BLaER1 (cell line): Measurements from ENCODE around the gene ZNF536.

ENCODE experiments used
- H3K27ac ChIP-seq: shearing (Covaris generic); formaldehyde crosslinking; 2 replicates; pipeline ENCODE4 v1.8.1; 2022
- H3K27me3 ChIP-seq: shearing (Covaris generic); formaldehyde crosslinking; 2 replicates; pipeline ENCODE4 v1.8.1; 2022
- H3K36me3 ChIP-seq: shearing (Covaris generic); formaldehyde crosslinking; 2 replicates; pipeline ENCODE4 v1.8.1; 2022
- H3K4me1 ChIP-seq: shearing (Covaris generic); formaldehyde crosslinking; 2 replicates; pipeline ENCODE4 v1.8.1; 2022
- H3K4me2 ChIP-seq: shearing (Covaris generic); formaldehyde crosslinking; 2 replicates; pipeline ENCODE4 v1.8.1; 2022
- H3K4me3 ChIP-seq: shearing (Covaris generic); formaldehyde crosslinking; 2 replicates; pipeline ENCODE4 v1.8.1; 2022
- H3K9ac ChIP-seq: shearing (Covaris generic); formaldehyde crosslinking; 2 replicates; pipeline ENCODE4 v1.8.1; 2022
- H3K9me3 ChIP-seq: shearing (Covaris generic); formaldehyde crosslinking; 2 replicates; pipeline ENCODE4 v1.8.1; 2022
- H4K20me1 ChIP-seq: shearing (Covaris generic); formaldehyde crosslinking; 2 replicates; pipeline ENCODE4 v1.8.1; 2022
- Cebpa-rat ChIP-seq: shearing (Covaris generic); IDR thresholded peaks from 2 replicates; pipeline ENCODE4 v1.8.1; 2022

Gene ZNF536

GRCh38 chr19:30371960-30372824 lies at the start of gene ZNF536:
Gene ZNF536, plus strand, starts transcription at chr19:30372384. Its CDS starts 71,179 bp downstream, at chr19:30443563.
- Histone ChIP-seq H3K36me3 (no peaks in the 10 kb centered on the region), H4K20me1 (no peaks in the 10 kb centered on the region), H3K4me3 (no peak within 1 kb of the TSS), H3K27me3 (no peaks in the 10 kb centered on the region), H3K9me3 (0 out of 2 replicates have a peak, but pooled peaks cover 4% of the 10 kb centered on the region), H3K4me1 (no peaks in the 10 kb centered on the region), H3K9ac (no peak within 1 kb of the TSS), H3K27ac (no peak within 1 kb of the TSS), H3K4me2 (no peak within 1 kb of the TSS)
- TF ChIP-seq Cebpa-rat, result no peak

GRCh38 chr19:30322641-30323320 lies 49.4 kb upstream of the ZNF536 start:
- no peak for TF ChIP-seq Cebpa-rat

GRCh38 chr19:30323904-30324303 lies 48.3 kb upstream of the ZNF536 start:
- no peak overlapping the region for H3K27ac ChIP-seq
- no peak overlapping the region for H3K9ac ChIP-seq
- no peak overlapping the region for H3K4me3 ChIP-seq
- no peaks in the 10 kb centered on the region for H3K27me3 ChIP-seq
- H4K20me1 ChIP-seq, result no peaks in the 10 kb centered on the region
- no peak overlapping the region for H3K4me2 ChIP-seq
- H3K4me1 ChIP-seq, result no peaks in the 10 kb centered on the region
- no peaks in the 10 kb centered on the region for H3K9me3 ChIP-seq
- no peaks in the 10 kb centered on the region for H3K36me3 ChIP-seq
- TF ChIP-seq Cebpa-rat, result no peak

More at GRCh38 chr19:30322641-30323320, 49.4 kb upstream of the ZNF536 start:
- Histone ChIP-seq H3K4me2 (no peak overlapping the region), H4K20me1 (no peaks in the 10 kb centered on the region), H3K27me3 (no peaks in the 10 kb centered on the region), H3K36me3 (no peaks in the 10 kb centered on the region), H3K9me3 (no peaks in the 10 kb centered on the region), H3K9ac (no peak overlapping the region), H3K4me1 (no peaks in the 10 kb centered on the region), H3K27ac (no peak overlapping the region), H3K4me3 (no peak overlapping the region)

GRCh38 chr19:30324982-30325381 lies 47.2 kb upstream of the ZNF536 start:
- no peak for TF ChIP-seq Cebpa-rat
- Histone ChIP-seq H4K20me1 (no peaks in the 10 kb centered on the region), H3K4me1 (no peaks in the 10 kb centered on the region), H3K4me3 (no peak overlapping the region), H3K4me2 (no peak overlapping the region), H3K36me3 (no peaks in the 10 kb centered on the region), H3K9me3 (no peaks in the 10 kb centered on the region), H3K27ac (no peak overlapping the region), H3K27me3 (no peaks in the 10 kb centered on the region), H3K9ac (no peak overlapping the region)

GRCh38 chr19:30325676-30326392 lies 46.4 kb upstream of the ZNF536 start:
- TF ChIP-seq Cebpa-rat, result no peak
- Histone ChIP-seq H3K27me3 (no peaks in the 10 kb centered on the region), H3K4me3 (no peak overlapping the region), H3K36me3 (no peaks in the 10 kb centered on the region), H3K9ac (no peak overlapping the region), H3K27ac (no peak overlapping the region), H3K4me2 (no peak overlapping the region), H3K4me1 (no peaks in the 10 kb centered on the region), H4K20me1 (no peaks in the 10 kb centered on the region), H3K9me3 (no peaks in the 10 kb centered on the region)

- Histone ChIP-seq H3K4me1 (no peaks in the 10 kb centered on the region), H3K36me3 (no peaks in the 10 kb centered on the region), H3K27me3 (no peaks in the 10 kb centered on the region), H4K20me1 (no peaks in the 10 kb centered on the region), H3K27ac (no peak overlapping the region), H3K4me3 (no peak overlapping the region), H3K9me3 (no peaks in the 10 kb centered on the region), H3K9ac (no peak overlapping the region), H3K4me2 (no peak overlapping the region)
- no peak for TF ChIP-seq Cebpa-rat
Observed at GRCh38 chr19:30326393-30326710, 45.8 kb upstream of the ZNF536 start.

- no peaks in the 10 kb centered on the region for H3K27me3 ChIP-seq
- H3K4me3 ChIP-seq, result no peak overlapping the region
- H3K4me1 ChIP-seq, result no peaks in the 10 kb centered on the region
- no peak overlapping the region for H3K4me2 ChIP-seq
- H3K27ac ChIP-seq, result no peak overlapping the region
- TF ChIP-seq Cebpa-rat, result no peak
- no peaks in the 10 kb centered on the region for H4K20me1 ChIP-seq
- H3K9me3 ChIP-seq, result no peaks in the 10 kb centered on the region
- H3K36me3 ChIP-seq, result no peaks in the 10 kb centered on the region
- no peak overlapping the region for H3K9ac ChIP-seq
Observed at GRCh38 chr19:30327331-30327730, 44.9 kb upstream of the ZNF536 start.

GRCh38 chr19:30328096-30328495 lies 44.1 kb upstream of the ZNF536 start:
- no peak for TF ChIP-seq Cebpa-rat
- no peaks in the 10 kb centered on the region for H3K27me3 ChIP-seq
- no peaks in the 10 kb centered on the region for H3K36me3 ChIP-seq
- no peaks in the 10 kb centered on the region for H4K20me1 ChIP-seq
- no peak overlapping the region for H3K4me2 ChIP-seq
- H3K27ac ChIP-seq, result no peak overlapping the region
- no peaks in the 10 kb centered on the region for H3K9me3 ChIP-seq
- H3K4me3 ChIP-seq, result no peak overlapping the region
- no peak overlapping the region for H3K9ac ChIP-seq
- no peaks in the 10 kb centered on the region for H3K4me1 ChIP-seq

- Histone ChIP-seq H3K36me3 (no peaks in the 10 kb centered on the region), H3K27me3 (no peaks in the 10 kb centered on the region), H3K4me2 (no peak overlapping the region)
Observed at GRCh38 chr19:30330266-30330665, 41.9 kb upstream of the ZNF536 start.

More at GRCh38 chr19:30330266-30330665, 41.9 kb upstream of the ZNF536 start:
- H4K20me1 ChIP-seq, result no peaks in the 10 kb centered on the region
- H3K9ac ChIP-seq, result no peak overlapping the region
- no peak overlapping the region for H3K4me3 ChIP-seq
- no peak overlapping the region for H3K27ac ChIP-seq
- no peaks in the 10 kb centered on the region for H3K4me1 ChIP-seq
- H3K9me3 ChIP-seq, result no peaks in the 10 kb centered on the region
- TF ChIP-seq Cebpa-rat, result no peak
